Measurements from ENCODE around the gene DHRS3. TPM values are rescaled to one million over a fixed set of nuclear protein-coding genes. Genes with fewer than 3 reads are reported as not detected.

DHRS3 gene
- total RNA-seq, 1 experiment from 2014 or later = 59.4 TPM

DNA sequence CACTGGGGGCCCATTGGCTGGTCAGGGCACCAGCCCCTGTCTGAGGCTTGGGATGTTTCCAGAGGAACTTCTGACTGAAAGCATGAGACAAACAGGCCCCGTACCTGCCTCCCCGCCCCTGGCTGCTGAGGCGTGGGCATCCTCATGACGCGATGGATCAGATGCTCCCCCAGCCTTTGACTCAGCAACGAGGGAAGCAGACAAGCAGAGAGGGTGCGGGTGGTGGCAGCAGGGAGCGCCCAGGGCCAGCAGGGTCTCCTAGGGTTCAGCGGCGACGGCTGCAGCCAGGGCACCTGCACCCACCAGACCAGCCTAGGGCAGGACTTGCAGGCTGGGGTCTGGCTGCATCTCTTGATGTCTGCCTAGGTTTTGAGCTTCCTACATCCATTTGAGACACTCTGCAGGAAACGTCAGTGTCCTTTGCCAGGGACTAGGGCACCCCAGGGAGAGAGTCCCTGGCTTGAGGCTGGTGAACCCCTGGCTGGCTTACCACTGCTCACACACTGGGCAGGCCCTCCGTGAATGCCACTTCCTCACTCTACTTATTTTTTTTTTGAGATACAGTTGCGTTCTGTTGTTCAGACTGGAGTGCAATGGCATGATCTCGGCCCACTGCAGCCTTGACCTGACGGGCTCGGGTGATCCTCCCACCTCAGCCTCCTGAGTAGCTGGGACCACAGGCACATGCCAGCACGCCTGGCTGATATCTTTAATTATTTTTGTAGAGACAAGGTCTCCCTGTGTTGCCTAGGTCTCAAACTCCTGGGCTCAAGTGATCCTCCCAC is 63.3 kb downstream of the DHRS3 start:
- ChIA-PET POLR2A (no interaction called here), CTCF (no interaction called here)
- DNase-seq = no peak
- H3K4me1 ChIP-seq = peaks cover 10% of the 10 kb centered on the region; the same call in 1 of the 2 replicates
- H3K36me3 ChIP-seq (ENCODE audit: control insufficient read depth, insufficient read depth, low read length) = no peaks in the 10 kb centered on the region
- intact Hi-C loops (cut with micrococcal nuclease; ENCODE audit: unreplicated experiment) = no loop called here
- H3K4me1 Mint-ChIP-seq (ENCODE audit: low read depth, unreplicated experiment) = peaks cover 10% of the 10 kb centered on the region
- no peak overlapping the region for H3K27ac Mint-ChIP-seq (ENCODE audit: unreplicated experiment)
- BruUV-seq (replicated peaks) = no TSS peak
- peaks cover 10% of the 10 kb centered on the region for H3K9me3 Mint-ChIP-seq (ENCODE audit: unreplicated experiment)
- H3K27me3 Mint-ChIP-seq (ENCODE audit: insufficient read depth, unreplicated experiment) = no peaks in the 10 kb centered on the region
- H3K9me3 ChIP-seq = no peaks in the 10 kb centered on the region
- no peak overlapping the region for H3K4me3 Mint-ChIP-seq (ENCODE audit: unreplicated experiment)
- no peaks in the 10 kb centered on the region for H3K27me3 ChIP-seq (replicated peaks; ENCODE audit: control insufficient read depth, insufficient read depth, low read length)
- no peaks in the 10 kb centered on the region for H3K36me3 Mint-ChIP-seq (ENCODE audit: insufficient read depth, unreplicated experiment)
- TF ChIP-seq, protein P1, sequence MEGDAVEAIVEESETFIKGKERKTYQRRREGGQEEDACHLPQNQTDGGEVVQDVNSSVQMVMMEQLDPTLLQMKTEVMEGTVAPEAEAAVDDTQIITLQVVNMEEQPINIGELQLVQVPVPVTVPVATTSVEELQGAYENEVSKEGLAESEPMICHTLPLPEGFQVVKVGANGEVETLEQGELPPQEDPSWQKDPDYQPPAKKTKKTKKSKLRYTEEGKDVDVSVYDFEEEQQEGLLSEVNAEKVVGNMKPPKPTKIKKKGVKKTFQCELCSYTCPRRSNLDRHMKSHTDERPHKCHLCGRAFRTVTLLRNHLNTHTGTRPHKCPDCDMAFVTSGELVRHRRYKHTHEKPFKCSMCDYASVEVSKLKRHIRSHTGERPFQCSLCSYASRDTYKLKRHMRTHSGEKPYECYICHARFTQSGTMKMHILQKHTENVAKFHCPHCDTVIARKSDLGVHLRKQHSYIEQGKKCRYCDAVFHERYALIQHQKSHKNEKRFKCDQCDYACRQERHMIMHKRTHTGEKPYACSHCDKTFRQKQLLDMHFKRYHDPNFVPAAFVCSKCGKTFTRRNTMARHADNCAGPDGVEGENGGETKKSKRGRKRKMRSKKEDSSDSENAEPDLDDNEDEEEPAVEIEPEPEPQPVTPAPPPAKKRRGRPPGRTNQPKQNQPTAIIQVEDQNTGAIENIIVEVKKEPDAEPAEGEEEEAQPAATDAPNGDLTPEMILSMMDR (IDR thresholded peaks at IDR 0.05; ENCODE audit: insufficient read depth in 1 of 2, low read depth in 1 of 2, low read length in 1 of 2, severe bottlenecking in 1 of 2, unreplicated experiment in 1 of 2) = no peak
- no peak overlapping the region for H3K4me3 ChIP-seq (ENCODE audit: low read depth, low read length)

DNA sequence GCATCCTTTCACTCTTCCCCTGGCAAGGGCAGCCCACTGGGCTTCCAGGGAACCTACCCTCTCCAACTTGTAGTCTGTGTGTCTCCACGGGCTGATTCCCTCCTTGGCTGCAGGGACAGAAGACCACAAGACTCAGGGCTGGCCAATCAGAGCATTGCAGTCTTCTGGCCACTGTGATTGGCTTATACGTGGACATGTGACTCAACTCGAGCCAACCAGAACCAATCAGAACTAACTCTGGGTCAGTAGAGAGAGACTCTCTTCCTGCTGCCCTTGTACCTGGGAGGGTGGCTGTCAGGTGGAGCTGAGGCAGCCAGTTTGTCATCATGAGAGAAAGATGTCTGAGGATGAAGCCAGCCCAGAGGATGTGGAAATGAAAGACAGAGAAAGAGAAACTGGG is 64.0 kb downstream of the DHRS3 start:
- Histone ChIP-seq H3K4me3 (ENCODE audit: low read depth, low read length) (no peak overlapping the region), H3K4me1 (peaks cover 18% of the 10 kb centered on the region), H3K36me3 (ENCODE audit: control insufficient read depth, insufficient read depth, low read length) (no peaks in the 10 kb centered on the region), H3K27me3 (replicated peaks; ENCODE audit: control insufficient read depth, insufficient read depth, low read length) (no peaks in the 10 kb centered on the region), H3K9me3 (no peaks in the 10 kb centered on the region)
- no peak for DNase-seq
- intact Hi-C loops (cut with micrococcal nuclease; ENCODE audit: unreplicated experiment) = no loop called here
- Mint-ChIP-seq H3K27ac (ENCODE audit: unreplicated experiment) (no peak overlapping the region), H3K4me1 (ENCODE audit: low read depth, unreplicated experiment) (peaks cover 14% of the 10 kb centered on the region), H3K27me3 (ENCODE audit: insufficient read depth, unreplicated experiment) (no peaks in the 10 kb centered on the region), H3K9me3 (ENCODE audit: unreplicated experiment) (peaks cover 10% of the 10 kb centered on the region), H3K36me3 (ENCODE audit: insufficient read depth, unreplicated experiment) (no peaks in the 10 kb centered on the region), H3K4me3 (ENCODE audit: unreplicated experiment) (no peak overlapping the region)
- TF ChIP-seq, protein P1 (IDR thresholded peaks at IDR 0.05; ENCODE audit: insufficient read depth in 1 of 2, low read depth in 1 of 2, low read length in 1 of 2, severe bottlenecking in 1 of 2, unreplicated experiment in 1 of 2) = no peak
- CTCF ChIA-PET = no interaction called here
- BruUV-seq (replicated peaks) = no TSS peak
- POLR2A ChIA-PET = no interaction called here

DNA sequence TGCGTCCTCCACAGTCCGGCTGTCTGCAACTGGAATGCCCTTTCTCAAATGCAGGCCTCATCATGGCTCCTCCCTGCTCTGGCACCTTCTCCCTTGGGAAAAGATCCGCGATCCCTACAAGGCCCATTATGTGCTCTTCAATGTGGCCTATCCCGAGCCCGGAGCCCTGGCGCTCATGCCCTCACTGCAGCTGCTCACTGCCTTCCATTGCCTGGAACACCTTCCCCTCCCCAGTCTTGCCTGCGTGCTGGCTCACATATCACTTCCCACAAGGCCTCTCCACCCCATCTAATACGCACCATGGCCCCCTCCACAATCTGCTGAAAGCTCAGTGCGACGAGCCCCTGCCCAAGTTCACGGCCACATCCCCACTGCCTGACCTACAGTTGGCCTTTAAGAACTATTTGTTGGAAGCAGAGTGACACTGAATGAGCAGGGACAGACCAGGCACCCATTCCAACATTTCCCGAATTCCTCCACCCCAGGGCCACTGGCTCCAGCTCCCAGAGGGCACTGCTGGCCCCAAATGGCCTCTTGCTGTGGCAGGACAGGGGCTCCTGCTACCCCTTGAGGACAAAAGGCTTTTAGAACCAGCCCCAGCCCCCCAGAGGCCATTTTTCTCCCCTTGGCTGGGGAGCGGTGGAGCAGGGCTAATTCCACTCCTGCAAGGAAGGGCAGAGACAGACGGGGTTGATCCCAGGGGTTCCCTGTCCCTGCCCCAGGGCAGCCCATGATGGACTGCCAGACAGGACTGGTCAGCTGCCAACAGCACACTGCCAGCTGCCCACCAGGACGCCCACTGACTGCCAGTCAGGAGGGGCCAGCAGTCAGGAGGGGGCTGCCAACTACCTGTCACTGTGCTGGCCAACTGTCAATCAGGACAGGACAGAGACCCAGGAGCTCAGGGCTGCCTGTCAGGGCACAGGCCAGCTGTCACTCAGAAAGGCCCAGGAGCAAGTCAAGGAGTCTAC is 64.8 kb downstream of the DHRS3 start:
- peaks cover 14% of the 10 kb centered on the region for H3K4me1 Mint-ChIP-seq (ENCODE audit: low read depth, unreplicated experiment)
- Histone ChIP-seq H3K36me3 (ENCODE audit: control insufficient read depth, insufficient read depth, low read length) (no peaks in the 10 kb centered on the region), H3K4me3 (ENCODE audit: low read depth, low read length) (no peak overlapping the region), H3K4me1 (peaks cover 18% of the 10 kb centered on the region), H3K27me3 (replicated peaks; ENCODE audit: control insufficient read depth, insufficient read depth, low read length) (no peaks in the 10 kb centered on the region), H3K9me3 (no peaks in the 10 kb centered on the region)
- ChIA-PET POLR2A (no interaction called here), CTCF (no interaction called here)
- DNase-seq = no peak
- no peaks in the 10 kb centered on the region for H3K27me3 Mint-ChIP-seq (ENCODE audit: insufficient read depth, unreplicated experiment)
- no peak overlapping the region for H3K27ac Mint-ChIP-seq (ENCODE audit: unreplicated experiment)
- intact Hi-C loops (cut with micrococcal nuclease; ENCODE audit: unreplicated experiment) = no loop called here
- H3K36me3 Mint-ChIP-seq (ENCODE audit: insufficient read depth, unreplicated experiment) = no peaks in the 10 kb centered on the region
- H3K4me3 Mint-ChIP-seq (ENCODE audit: unreplicated experiment) = no peak overlapping the region
- peaks cover 3% of the 10 kb centered on the region for H3K9me3 Mint-ChIP-seq (ENCODE audit: unreplicated experiment)
- TF ChIP-seq, protein P1 (IDR thresholded peaks at IDR 0.05; ENCODE audit: insufficient read depth in 1 of 2, low read depth in 1 of 2, low read length in 1 of 2, severe bottlenecking in 1 of 2, unreplicated experiment in 1 of 2) = no peak
- BruUV-seq (replicated peaks) = no TSS peak

All from Caco-2 (cell line).